Liver (tissue), 3 donors: ENCODE data around the gene SCN1A.

Experiments
- EGR1 ChIP-seq, 2 donors: IDR thresholded peaks; 2 replicates each; pipeline ENCODE4 v1.6.1; 2016 to 2018; ENCODE audit warnings: antibody characterized with exemption in 2 of 2, low read depth in 2 of 2
- FOXA1 ChIP-seq: IDR thresholded peaks from 2 replicates; pipeline ENCODE4 v1.6.1; 2016; ENCODE audit warnings: antibody characterized with exemption
- GABPA ChIP-seq, 2 donors: IDR thresholded peaks in 1 of 2; conservative IDR thresholded peaks in 1 of 2; 2 replicates each; pipeline ENCODE4 v1.6.1; 2016; ENCODE audit warnings: antibody characterized with exemption in 2 of 2, mild to moderate bottlenecking in 1 of 2, moderate library complexity in 1 of 2
- JUND ChIP-seq, 2 donors: IDR thresholded peaks; 2 replicates each; pipeline ENCODE4 v1.6.1; 2016; ENCODE audit warnings: antibody characterized with exemption in 2 of 2
- NR2F2 ChIP-seq: IDR thresholded peaks from 2 replicates; pipeline ENCODE4 v1.6.1; 2016; ENCODE audit warnings: antibody characterized with exemption
- RAD21 ChIP-seq, 2 donors: IDR thresholded peaks; 2 replicates each; pipeline ENCODE4 v1.6.1; 2016; ENCODE audit warnings: antibody characterized with exemption in 2 of 2, mild to moderate bottlenecking in 2 of 2
- RXRA ChIP-seq, 2 donors: IDR thresholded peaks; 2 replicates each; pipeline ENCODE4 v1.6.1; 2017 to 2018; ENCODE audit warnings: antibody characterized with exemption in 2 of 2, mild to moderate bottlenecking in 1 of 2
- SP1 ChIP-seq: IDR thresholded peaks from 2 replicates; pipeline ENCODE4 v1.6.1; 2018; ENCODE audit warnings: antibody characterized with exemption, mild to moderate bottlenecking
- TAF1 ChIP-seq: conservative IDR thresholded peaks from 2 replicates; pipeline ENCODE4 v1.6.1; 2016; ENCODE audit warnings: antibody characterized with exemption, mild to moderate bottlenecking
- TF ChIP-seq, protein P1 (sequence below): fragments of 150-350 bp; IDR thresholded peaks from 2 replicates; pipeline ENCODE4 v1.5.1; 2017; ENCODE audit warnings: improper control_type of control experiment, low read depth, low read length; ENCODE audit not compliant: missing input control
- TF ChIP-seq, protein P2 (sequence below): IDR thresholded peaks from 2 replicates; pipeline ENCODE4 v1.6.1; 2016; ENCODE audit warnings: antibody characterized with exemption
- TF ChIP-seq, protein P3 (sequence below): IDR thresholded peaks from 2 replicates; pipeline ENCODE4 v1.6.1; 2016; ENCODE audit warnings: antibody characterized with exemption, mild to moderate bottlenecking
- TF ChIP-seq, protein P4 (sequence below): IDR thresholded peaks from 2 replicates; pipeline ENCODE4 v1.6.1; 2016; ENCODE audit warnings: antibody characterized with exemption
- donor health status: healthy.
- donor health status: healthy.

DNA sequence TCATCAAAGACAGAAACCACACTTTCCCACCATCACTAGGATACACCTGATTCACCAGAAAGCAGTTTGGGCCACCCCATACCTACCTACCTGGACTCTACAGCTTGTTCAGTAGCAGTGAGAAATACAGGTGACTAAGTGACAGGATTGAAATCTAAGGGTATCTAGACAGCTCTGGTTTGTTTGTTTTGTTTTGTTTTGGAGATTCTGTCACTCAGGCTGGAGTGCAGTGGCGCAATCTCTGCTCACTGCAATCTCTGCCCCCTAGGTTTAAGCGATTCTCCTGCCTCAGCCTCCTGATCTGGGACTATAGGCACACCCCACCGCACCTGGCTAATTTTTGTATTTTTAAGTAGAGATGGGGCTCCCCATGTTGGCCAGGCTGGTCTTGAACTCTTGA lies 177.4 kb downstream of the SCN1A start:
- no peak for TF ChIP-seq EGR1 (IDR thresholded peaks at IDR 0.05; ENCODE audit: low read depth in 2 of 2)
- TF ChIP-seq, protein P1, sequence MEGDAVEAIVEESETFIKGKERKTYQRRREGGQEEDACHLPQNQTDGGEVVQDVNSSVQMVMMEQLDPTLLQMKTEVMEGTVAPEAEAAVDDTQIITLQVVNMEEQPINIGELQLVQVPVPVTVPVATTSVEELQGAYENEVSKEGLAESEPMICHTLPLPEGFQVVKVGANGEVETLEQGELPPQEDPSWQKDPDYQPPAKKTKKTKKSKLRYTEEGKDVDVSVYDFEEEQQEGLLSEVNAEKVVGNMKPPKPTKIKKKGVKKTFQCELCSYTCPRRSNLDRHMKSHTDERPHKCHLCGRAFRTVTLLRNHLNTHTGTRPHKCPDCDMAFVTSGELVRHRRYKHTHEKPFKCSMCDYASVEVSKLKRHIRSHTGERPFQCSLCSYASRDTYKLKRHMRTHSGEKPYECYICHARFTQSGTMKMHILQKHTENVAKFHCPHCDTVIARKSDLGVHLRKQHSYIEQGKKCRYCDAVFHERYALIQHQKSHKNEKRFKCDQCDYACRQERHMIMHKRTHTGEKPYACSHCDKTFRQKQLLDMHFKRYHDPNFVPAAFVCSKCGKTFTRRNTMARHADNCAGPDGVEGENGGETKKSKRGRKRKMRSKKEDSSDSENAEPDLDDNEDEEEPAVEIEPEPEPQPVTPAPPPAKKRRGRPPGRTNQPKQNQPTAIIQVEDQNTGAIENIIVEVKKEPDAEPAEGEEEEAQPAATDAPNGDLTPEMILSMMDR = no peak
- TF ChIP-seq, protein P2, sequence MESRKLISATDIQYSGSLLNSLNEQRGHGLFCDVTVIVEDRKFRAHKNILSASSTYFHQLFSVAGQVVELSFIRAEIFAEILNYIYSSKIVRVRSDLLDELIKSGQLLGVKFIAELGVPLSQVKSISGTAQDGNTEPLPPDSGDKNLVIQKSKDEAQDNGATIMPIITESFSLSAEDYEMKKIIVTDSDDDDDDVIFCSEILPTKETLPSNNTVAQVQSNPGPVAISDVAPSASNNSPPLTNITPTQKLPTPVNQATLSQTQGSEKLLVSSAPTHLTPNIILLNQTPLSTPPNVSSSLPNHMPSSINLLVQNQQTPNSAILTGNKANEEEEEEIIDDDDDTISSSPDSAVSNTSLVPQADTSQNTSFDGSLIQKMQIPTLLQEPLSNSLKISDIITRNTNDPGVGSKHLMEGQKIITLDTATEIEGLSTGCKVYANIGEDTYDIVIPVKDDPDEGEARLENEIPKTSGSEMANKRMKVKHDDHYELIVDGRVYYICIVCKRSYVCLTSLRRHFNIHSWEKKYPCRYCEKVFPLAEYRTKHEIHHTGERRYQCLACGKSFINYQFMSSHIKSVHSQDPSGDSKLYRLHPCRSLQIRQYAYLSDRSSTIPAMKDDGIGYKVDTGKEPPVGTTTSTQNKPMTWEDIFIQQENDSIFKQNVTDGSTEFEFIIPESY = no peak
- no peak for TF ChIP-seq NR2F2
- no peak for TF ChIP-seq SP1
- TF ChIP-seq JUND (IDR thresholded peaks at IDR 0.05) = no peak
- TF ChIP-seq, protein P3, sequence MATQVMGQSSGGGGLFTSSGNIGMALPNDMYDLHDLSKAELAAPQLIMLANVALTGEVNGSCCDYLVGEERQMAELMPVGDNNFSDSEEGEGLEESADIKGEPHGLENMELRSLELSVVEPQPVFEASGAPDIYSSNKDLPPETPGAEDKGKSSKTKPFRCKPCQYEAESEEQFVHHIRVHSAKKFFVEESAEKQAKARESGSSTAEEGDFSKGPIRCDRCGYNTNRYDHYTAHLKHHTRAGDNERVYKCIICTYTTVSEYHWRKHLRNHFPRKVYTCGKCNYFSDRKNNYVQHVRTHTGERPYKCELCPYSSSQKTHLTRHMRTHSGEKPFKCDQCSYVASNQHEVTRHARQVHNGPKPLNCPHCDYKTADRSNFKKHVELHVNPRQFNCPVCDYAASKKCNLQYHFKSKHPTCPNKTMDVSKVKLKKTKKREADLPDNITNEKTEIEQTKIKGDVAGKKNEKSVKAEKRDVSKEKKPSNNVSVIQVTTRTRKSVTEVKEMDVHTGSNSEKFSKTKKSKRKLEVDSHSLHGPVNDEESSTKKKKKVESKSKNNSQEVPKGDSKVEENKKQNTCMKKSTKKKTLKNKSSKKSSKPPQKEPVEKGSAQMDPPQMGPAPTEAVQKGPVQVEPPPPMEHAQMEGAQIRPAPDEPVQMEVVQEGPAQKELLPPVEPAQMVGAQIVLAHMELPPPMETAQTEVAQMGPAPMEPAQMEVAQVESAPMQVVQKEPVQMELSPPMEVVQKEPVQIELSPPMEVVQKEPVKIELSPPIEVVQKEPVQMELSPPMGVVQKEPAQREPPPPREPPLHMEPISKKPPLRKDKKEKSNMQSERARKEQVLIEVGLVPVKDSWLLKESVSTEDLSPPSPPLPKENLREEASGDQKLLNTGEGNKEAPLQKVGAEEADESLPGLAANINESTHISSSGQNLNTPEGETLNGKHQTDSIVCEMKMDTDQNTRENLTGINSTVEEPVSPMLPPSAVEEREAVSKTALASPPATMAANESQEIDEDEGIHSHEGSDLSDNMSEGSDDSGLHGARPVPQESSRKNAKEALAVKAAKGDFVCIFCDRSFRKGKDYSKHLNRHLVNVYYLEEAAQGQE = no peak
- TF ChIP-seq, protein P4, sequence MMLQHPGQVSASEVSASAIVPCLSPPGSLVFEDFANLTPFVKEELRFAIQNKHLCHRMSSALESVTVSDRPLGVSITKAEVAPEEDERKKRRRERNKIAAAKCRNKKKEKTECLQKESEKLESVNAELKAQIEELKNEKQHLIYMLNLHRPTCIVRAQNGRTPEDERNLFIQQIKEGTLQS = no peak
- TF ChIP-seq RAD21 (IDR thresholded peaks at IDR 0.05) = no peak
- TF ChIP-seq FOXA1 = no peak
- TF ChIP-seq TAF1 = no peak
- TF ChIP-seq GABPA (IDR thresholded peaks at IDR 0.05 in 1 of 2, conservative IDR thresholded peaks at IDR 0.05 in 1 of 2) = no peak
- no peak for TF ChIP-seq RXRA (IDR thresholded peaks at IDR 0.05)
